ENCODE results near the gene PCSK9. TPM values are rescaled to one million over a fixed set of nuclear protein-coding genes. Genes with fewer than 3 reads are reported as not detected.

PCSK9 gene
- total and polyA plus RNA-seq, 2 of the 4 experiments (the other 2 are of a cell fraction), result under 0.01 to 0.17 TPM

DNA sequence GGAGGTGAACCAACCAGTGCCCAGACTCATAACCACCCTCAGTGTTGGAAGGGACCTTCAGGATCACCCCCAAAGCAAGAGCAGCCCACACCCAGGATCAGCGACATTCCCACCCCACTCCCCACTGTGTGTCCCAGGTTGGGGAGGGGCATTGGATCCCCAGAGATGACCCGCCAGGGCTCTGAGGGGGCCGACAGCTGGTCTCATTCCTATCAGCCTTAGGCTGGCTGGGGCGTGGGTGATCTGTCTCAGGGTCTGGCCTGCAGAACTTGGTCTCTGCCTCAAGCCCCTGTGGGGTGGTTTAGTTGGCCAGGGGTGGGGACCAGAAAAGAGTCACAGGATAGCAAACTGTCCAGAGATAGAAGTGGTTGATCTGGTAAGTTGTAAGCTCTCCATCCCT, 48.4 kb upstream of the PCSK9 start:
- Histone ChIP-seq H2AFZ (replicated peaks; ENCODE audit: low read length, poor library complexity) (peak overlapping the region; percentile 41), H3K9ac (ENCODE audit: low read depth, low read length) (no peak overlapping the region), H2AK9ac (replicated peaks; ENCODE audit: low read depth, low read length, poor library complexity) (no peak overlapping the region), H2AK5ac (ENCODE audit: low read depth, low read length) (no peak overlapping the region), H3K14ac (replicated peaks; ENCODE audit: low read depth, low read length) (no peak overlapping the region), H3K36me3 (ENCODE audit: control insufficient read depth, insufficient read depth, low read length) (no peaks in the 10 kb centered on the region), H3K9me3 (ENCODE audit: control insufficient read depth, insufficient read depth, low read length) (no peaks in the 10 kb centered on the region), H3K4me2 (ENCODE audit: low read depth, low read length) (no peak overlapping the region), H2BK120ac (ENCODE audit: low read depth, low read length) (no peak overlapping the region), H4K20me1 (ENCODE audit: insufficient read depth, low read length) (peaks cover under 1% of the 10 kb centered on the region; the same call in 1 of the 2 replicates), H4K5ac (ENCODE audit: low read depth, low read length) (no peak overlapping the region), H3K9me1 (ENCODE audit: insufficient read depth, low read length) (no peaks in the 10 kb centered on the region), H3K79me1 (ENCODE audit: low read depth in 1 of 2, low read length in 2 of 2) (no peaks in the 10 kb centered on the region), H2BK15ac (ENCODE audit: low read depth, low read length) (no peak overlapping the region), H2BK5ac (ENCODE audit: low read depth, low read length, poor library complexity, severe bottlenecking) (no peak overlapping the region), H3K4me1 (ENCODE audit: control insufficient read depth, insufficient read depth, low read length) (peaks cover 4% of the 10 kb centered on the region; the same call in 1 of the 2 replicates), H3K23ac (ENCODE audit: low read depth, low read length) (no peak overlapping the region), H3K4ac (ENCODE audit: low read depth, low read length) (no peak overlapping the region), H3K4me3 (ENCODE audit: insufficient read depth, low read depth, low read length) (no peak overlapping the region), H2BK20ac (ENCODE audit: low read depth, low read length) (no peak overlapping the region), H4K8ac (ENCODE audit: low read depth in 2 of 2, low read length in 2 of 2) (no peak overlapping the region), H3K27me3 (ENCODE audit: control insufficient read depth, insufficient read depth, low read length) (peaks cover 45% of the 10 kb centered on the region), H3K18ac (ENCODE audit: low read depth, low read length) (no peak overlapping the region), H4K91ac (ENCODE audit: insufficient read depth, low read depth, low read length) (no peak overlapping the region), H3K56ac (ENCODE audit: extremely low read depth, insufficient read depth, low read length) (no peak overlapping the region), H3K27ac (ENCODE audit: insufficient read depth, low read length) (no peak overlapping the region)
- WGBS, 2 experiments (ENCODE audit: extremely low coverage in 2 of 2, insufficient read length in 1 of 2), result 40% methylated on average over 1 of the region's 4 CpGs; no CpG with 5 or more reads in 1 of the 2 experiments
- in situ Hi-C loops (cut with MboI; ENCODE audit: low sequenced_read_pairs) (no loop called here), dilution Hi-C loops (cut with HindIII; ENCODE audit: low sequenced_read_pairs, unreplicated experiment) (no loop called here), intact Hi-C loops (cut with micrococcal nuclease) (no loop called here)
- BruUV-seq (replicated peaks), result no TSS peak
- no peak for TF ChIP-seq RCOR1 (IDR thresholded peaks at IDR 0.05; ENCODE audit: insufficient replicate concordance, low read length)
- CTCF ChIA-PET, result interaction anchor here (1.2 to 2.2 kb wide), 2 partner anchors 31 to 40 kb away, joined by 3 to 9 read pairs; no protein-coding TSS in a partner anchor
- DNase-seq, result no peak
- no peak for ATAC-seq (ENCODE audit: low read depth)
- POLR2A ChIA-PET (ENCODE audit: unreplicated experiment), result no interaction called here

Measured in IMR-90 (cell line).